ENCODE data around the gene SIPA1. TPM values are rescaled to one million over a fixed set of nuclear protein-coding genes. Genes with fewer than 3 reads are reported as not detected.

The SIPA1 gene, protein sequence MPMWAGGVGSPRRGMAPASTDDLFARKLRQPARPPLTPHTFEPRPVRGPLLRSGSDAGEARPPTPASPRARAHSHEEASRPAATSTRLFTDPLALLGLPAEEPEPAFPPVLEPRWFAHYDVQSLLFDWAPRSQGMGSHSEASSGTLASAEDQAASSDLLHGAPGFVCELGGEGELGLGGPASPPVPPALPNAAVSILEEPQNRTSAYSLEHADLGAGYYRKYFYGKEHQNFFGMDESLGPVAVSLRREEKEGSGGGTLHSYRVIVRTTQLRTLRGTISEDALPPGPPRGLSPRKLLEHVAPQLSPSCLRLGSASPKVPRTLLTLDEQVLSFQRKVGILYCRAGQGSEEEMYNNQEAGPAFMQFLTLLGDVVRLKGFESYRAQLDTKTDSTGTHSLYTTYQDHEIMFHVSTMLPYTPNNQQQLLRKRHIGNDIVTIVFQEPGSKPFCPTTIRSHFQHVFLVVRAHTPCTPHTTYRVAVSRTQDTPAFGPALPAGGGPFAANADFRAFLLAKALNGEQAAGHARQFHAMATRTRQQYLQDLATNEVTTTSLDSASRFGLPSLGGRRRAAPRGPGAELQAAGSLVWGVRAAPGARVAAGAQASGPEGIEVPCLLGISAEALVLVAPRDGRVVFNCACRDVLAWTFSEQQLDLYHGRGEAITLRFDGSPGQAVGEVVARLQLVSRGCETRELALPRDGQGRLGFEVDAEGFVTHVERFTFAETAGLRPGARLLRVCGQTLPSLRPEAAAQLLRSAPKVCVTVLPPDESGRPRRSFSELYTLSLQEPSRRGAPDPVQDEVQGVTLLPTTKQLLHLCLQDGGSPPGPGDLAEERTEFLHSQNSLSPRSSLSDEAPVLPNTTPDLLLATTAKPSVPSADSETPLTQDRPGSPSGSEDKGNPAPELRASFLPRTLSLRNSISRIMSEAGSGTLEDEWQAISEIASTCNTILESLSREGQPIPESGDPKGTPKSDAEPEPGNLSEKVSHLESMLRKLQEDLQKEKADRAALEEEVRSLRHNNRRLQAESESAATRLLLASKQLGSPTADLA
- 10 to 100 TPM; 22.5 to 30.5 (median 24.7) TPM for polyA plus RNA-seq (ENCODE audit: insufficient read length in 3 of 3)

DNA sequence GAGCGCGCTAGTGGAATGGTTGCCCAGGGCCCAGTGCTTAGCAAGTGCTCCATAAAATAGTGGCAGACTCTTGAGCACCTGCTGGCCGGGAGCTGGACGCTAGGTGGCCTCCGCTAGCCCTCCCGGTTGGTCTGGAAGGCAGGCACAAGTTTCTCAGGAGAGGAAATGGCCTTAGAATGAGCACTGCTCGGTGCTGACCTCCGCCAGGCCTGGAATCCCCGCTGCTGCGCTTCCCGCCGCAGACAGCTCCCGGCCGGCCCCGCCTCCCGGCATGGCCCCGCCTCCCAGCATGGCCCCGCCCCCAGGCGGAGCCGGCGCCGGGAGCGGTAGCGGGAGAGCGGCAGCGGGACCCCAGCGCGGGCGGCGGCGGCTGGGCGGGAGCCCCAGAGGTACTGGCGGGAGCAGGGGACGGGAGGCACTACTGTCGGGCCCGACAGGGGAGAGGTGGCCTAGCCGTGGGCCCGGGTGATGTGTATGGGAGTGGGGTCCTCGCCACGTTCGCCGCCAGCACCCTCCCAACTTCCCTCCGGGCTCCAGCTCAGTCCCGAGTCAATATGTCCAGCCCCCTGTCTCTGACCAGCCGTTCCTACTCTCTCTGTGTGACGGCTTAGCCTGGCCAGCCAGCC is at the start of gene SIPA1:
Gene SIPA1, plus strand, starts transcription at position 308 of the 626 bp plus-strand sequence. CDS start 2,821 bp downstream, outside the sequence.
- DNase-seq (ENCODE audit: low read depth in 3 of 3, low spot score in 2 of 3) = peak in 2 of 3 donors; percentile 54 to 59

DNA sequence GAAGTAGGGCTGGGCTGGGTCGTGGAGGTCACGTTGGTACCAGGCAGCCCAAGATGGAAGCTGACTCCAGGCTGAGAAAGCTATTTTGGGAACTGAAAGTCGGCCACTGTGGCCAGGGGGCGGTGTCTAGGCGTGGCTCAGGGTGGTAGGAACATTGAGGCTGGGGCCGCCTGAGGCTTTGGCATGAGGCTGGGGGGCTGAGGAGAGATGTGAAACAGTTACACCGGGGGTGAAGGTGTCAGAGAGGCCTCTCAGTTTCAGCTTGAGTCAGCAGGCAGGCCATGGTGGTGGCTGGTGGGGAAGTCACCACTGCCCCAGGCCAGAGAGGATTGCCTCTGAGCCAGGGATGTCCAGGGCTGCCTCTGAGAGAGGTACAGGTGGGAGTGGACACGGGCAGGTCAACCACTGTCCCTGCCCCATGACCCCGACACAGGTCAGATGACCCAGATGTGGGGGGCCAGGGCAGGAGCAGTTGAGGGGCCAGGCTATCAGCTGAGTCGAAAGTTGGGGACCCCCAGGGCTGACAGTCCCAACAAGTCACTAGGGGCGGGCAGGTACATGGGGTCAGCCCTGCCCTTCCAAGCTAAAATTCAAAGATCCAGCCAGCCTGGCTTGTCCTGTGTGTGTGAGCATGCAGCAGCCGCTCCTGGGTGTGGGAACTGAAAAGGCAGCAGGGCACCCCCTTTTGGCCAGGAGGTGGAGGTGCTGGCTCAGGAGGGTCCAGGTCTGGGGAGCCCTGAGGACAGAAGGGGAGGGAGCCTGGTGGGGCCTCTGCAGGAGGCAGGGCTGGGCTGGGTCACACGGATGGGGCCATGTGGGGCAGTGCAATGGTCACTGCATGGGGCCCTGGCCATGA is 49.5 kb upstream of the SIPA1 start:
- DNase-seq (ENCODE audit: low read depth in 3 of 3, low spot score in 2 of 3) = no peak

DNA sequence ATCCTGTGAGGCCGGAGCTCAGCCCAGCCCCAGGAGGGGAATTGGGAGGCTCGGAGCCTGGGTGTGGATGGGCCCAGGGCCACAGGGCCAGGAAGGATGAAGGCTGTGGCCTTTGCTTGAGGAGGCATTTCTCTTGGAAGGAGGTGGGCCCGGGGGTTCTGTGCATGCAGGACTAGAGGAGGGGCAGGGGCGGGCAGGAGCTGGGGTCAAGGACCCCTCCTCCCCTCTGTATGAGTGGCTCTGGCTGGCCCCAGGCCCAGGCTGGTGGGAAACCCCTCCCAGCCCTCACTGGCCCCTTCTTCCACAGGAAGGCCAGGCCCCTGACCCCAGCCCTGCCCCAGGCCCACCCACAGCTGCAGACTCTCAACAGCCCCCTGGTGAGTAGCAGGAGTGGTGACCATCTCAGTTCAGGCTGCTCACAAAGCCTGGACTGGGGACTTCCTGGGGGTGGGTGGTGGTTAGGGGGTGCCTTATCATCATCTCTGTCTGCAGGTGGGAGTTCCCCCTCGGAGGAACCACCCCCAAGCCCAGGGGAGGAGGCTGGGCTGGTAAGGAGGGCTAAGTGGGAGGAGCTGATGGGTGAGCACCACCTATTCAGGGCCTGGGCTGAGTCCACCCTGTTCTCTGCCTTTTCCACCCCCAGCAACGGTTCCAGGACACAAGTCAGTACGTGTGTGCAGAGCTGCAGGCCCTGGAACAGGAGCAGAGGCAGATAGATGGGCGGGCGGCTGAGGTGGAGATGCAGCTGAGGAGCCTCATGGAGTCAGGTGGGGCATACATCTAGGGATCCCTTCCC is 48.3 kb upstream of the SIPA1 start:
- DNase-seq (ENCODE audit: low read depth in 3 of 3, low spot score in 2 of 3) = no peak

DNA sequence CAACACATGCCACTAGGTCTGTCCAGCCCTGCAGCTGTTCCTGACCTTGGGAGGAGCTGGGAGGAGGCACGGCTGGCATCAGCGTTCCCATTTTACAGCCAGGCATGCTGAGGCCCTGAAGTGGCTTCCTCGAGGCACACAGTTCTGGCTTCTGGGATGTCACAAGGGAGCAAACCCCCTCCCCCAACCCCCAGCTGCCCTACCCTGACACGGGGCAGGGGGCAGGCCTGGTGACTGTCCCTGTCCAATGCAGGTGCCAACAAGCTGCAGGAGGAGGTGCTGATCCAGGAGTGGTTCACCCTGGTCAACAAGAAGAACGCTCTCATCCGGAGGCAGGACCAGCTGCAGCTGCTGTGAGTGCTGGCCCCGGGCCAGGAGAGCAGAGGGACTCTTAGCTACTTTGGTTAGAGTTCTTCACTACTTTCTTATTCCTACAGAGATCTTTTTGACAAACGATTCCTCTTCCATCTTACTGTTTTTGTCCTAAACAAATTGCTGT is 47.6 kb upstream of the SIPA1 start:
- no peak for DNase-seq (ENCODE audit: low read depth in 3 of 3, low spot score in 2 of 3)

DNA sequence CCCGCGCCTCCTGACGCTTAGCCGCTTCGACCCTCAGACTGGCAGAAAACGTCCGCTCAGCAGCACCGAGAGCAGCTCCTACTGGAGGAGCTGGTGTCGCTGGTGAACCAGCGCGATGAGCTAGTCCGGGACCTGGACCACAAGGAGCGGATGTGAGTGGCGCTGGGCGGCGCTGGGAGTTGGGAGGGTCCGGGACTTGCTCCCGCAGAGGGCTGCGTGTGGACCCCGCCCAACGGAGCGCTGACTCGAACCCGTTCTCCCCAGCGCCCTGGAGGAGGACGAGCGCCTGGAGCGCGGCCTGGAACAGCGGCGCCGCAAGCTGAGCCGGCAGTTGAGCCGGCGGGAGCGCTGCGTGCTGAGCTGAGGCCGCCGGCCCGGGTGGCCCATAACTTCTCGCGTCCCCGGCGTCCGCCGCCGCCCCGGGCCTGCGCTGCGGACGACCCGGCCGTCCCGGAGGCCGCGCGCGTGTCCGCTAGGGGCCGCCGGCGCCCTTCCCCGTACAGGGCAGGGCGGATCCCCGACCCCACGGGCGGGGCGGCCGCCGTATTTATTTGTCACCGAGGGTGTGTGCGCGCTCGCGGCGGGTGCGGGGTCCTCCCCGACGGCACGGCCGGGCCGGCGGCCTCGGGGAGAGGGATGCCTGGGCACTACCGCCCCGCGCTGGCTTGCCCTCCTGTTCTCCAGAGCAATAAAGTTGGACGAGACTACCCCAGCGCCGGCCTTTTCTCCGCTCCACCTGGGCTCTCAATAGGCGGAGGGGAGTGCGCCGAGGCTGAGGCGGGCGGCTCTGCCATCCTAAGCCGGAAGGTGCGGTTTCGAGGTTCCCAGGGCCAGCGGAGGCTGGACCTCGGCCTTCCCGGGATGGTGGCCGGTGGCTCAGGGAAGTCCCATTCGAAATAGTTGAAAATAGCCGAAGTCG is 45.7 kb upstream of the SIPA1 start:
- DNase-seq (ENCODE audit: low read depth in 3 of 3, low spot score in 2 of 3) = no peak

DNA sequence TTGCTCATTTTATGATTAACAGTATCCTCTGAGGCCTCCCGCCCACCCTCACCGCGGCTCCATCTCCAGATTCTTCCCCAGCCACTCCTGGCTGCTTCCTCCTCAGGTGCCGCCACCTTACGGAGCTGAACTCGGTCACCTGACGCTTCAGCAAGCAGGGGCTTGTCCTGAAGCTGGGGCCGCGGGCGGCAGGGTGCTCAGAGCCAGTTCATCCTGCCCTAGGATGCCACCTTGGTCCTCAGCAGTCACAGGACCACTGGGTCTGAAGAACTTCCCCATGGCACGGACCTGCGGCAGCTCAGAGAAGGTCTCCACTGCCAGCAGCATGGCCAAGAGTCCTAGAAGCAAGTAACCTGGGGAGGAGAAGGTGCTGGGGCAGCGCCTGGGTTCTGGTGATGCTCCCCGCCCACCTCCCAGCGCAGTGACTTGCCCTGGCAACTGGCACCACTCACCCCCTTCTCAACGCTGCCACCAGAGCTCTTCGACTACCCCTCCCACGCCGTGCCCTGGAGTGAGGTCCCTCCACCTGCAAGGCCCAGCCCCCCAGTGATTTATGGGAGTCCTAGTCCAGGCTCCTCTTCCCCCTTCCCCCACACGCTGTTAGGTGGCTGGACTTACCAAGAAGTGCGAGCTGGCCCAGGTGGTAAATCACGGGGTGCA is 44.9 kb upstream of the SIPA1 start:
- no peak for DNase-seq (ENCODE audit: low read depth in 3 of 3, low spot score in 2 of 3)

DNA sequence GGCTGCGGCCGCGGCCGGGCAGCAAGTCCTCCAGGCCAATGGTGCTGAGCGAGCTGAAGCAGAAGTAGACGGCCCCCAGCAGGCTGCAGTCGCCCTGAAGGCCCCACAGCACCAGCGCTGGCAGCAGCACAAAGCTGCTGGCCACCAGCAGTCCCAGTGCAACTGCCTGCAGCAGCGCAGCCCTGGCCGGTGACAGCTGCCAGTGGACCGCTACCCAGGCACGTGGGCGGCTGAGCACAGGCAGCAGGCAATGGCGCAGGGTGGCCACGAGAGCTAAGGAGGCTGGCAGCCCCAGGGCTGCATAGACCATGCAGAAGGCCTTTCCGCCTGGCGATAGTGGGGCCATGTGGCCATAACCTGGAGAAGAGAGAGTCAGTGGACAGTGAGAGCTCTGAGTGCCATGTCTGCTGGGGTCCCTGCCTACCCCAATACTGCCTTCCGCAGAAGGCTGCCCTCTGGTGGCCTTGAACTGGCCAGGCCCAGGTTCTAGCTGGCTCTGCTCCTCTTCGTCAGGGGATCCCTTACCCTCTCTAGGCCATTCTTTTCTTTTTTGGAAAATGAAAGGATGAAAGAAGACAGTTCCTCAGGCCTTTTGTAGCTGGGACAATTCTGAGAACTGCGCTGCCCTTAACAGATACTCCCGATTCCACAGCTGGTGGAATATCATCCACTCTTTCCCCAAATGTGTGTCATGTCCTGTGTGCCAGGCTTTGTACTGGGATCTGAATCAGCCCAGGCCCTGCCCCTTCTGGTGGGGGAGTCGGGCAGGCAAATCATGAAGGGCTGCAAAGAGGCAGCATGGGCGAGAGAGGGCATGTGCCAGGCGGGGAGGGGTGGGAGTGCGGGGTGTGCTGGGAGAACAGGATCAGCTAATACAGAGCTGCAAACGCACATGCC is 44.1 kb upstream of the SIPA1 start:
- no peak for DNase-seq (ENCODE audit: low read depth in 3 of 3, low spot score in 2 of 3)

DNA sequence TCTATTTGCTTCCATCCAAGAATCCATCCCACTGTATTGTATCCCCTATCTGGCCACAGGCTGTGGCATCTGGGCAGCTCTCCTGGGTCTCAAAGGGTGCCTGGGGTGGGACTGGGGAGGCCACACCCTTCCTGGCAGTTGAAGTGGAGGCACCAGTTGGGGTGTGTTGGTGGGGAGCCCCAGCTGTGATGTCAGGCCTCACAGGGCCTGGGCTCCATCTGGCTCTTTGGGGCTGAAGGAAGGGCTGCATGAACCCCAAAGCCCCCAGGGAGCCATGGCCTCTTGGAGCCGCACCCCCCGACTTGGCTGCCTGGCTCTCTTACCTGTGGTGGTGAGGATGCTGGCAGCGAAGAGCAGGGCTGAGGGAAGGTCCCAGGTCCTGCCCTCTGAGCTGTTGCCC is 42.8 kb upstream of the SIPA1 start:
- no peak for DNase-seq (ENCODE audit: low read depth in 3 of 3, low spot score in 2 of 3)

DNA sequence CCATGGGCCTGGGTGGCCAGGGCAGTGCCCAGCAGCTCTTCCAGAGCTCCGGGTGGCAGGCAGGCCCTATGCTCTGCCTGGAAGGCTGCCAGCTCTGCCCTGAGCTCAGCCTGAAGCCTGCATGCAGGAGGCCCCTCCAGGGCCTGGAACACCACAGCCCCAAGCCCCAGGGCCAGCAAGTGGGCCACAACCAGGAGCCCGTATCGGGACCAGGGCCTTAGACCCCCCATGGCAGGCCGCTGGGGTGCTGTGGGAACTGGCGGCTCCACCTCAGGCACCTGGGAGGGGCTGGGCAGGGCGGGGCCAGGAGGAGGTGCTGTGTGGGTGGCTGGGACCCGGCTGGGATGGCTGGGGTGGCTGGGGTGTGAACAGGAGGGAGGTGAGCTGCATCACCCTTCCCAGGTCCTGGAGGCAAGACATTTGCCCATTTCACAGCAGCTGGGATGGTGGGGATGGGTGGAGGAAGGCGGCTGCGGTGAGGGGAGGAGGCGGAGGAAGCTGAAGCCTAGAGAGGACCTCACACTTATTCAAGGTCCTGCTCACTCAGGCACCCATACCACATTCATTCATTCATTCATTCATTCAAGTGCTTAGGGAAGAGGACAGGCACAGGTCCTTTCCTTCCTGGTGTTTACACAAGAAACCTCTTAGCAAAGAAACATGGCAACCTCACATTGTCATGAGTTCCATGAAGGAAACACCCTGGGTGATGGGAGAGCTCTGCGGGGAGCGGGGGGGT is 42.2 kb upstream of the SIPA1 start, which contains the start of gene KCNK7:
Gene KCNK7, minus strand, starts transcription at position 258 of the 739 bp plus-strand sequence. Its CDS starts 28 bp downstream, at position 230.
- DNase-seq (ENCODE audit: low read depth in 3 of 3, low spot score in 2 of 3) = no peak

DNA sequence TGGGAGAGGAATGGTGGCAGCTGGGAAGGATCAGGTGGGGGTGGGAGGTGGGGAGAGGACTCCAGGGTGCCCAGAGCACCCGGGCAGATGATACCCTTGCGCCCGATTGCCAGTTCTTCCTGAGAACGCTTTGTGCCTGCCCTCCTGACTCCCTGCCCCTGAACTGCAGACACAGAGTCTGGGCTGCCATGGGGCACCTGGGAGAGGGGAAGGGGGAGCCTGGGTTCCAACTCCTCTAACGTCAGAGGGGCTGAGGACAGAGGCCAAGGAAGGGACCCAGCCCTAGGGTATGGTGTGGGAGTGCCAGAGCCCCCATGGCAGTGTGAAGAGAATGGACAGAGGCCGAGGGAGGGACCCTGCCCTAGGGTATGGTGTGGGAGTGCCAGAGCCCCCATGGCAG is 41.4 kb upstream of the SIPA1 start:
- DNase-seq (ENCODE audit: low read depth in 3 of 3, low spot score in 2 of 3) = no peak

DNA sequence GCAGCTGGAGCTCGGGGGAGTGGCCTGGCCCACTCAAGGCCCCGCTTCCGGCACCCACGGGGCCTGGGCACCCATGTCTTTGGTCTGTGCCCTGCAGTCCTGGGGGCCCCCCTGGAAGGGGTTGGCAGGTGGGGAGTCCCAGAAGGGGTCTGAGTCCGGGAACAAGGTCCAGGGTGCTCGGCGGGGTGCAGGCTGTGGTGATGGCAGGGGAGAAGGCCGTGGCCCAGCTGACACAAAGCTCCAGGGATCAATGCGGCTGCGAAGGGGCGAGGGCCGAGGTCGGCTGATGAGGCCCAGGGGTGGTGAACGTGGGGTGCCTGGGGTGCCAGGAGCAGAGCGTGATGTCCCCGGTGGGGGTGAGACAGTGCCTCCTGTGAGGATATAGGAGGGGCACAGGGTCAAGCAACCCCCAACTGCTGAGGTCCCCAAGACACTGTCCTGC is 39.6 kb upstream of the SIPA1 start:
- DNase-seq (ENCODE audit: low read depth in 3 of 3, low spot score in 2 of 3) = no peak

DNA sequence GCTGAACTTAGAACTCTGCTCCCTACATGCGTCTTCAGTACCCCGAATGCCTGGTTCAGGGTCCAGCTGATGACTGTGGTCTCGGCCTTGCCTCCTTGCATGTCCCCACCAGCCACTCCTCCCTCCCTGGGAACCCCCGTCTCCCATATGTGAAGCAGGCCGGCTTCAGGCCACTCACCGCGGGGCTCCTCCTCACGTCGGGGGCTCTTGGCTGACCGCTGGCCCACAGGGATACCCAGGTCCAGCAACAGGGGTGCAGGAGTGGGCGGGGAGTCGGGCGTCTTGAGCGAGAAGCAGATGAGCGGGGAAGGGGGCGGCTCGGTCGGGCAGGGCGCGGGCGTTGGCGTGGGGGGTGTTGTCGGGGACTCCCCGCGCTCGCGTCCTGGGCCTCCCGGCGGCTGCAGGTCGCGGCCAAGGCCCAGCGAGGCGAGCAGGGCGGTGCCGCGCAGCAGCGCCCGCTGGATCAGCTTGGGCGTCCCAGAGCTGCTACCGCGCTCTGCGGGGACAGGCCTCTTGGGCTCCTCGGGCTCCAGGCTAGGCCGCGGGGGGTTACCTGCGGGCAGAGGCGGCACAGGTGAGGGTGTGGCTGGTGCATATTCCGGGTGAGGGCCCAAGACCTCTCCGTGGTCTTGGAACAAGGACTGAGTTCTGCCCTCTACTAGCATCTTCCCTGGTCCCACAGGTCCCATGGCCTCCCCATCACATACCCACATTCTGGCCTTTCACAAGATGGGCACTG is 38.5 kb upstream of the SIPA1 start:
- DNase-seq (ENCODE audit: low read depth in 3 of 3, low spot score in 2 of 3) = no peak

DNA sequence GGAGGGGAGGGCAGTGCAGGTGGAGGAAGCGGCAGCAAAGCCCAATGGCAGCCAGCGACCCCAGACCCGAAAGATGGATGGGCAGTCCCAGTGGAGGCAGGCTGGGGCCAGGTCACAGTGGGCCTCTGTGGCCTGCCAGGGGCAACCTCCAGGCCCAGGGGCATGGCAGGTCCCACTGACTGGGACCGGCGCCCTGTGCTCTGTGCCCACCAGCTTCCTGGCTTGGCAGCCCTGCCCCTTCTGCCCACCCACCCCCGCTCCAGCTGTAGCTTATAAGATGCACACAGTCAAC is 38.0 kb upstream of the SIPA1 start:
- no peak for DNase-seq (ENCODE audit: low read depth in 3 of 3, low spot score in 2 of 3)

DNA sequence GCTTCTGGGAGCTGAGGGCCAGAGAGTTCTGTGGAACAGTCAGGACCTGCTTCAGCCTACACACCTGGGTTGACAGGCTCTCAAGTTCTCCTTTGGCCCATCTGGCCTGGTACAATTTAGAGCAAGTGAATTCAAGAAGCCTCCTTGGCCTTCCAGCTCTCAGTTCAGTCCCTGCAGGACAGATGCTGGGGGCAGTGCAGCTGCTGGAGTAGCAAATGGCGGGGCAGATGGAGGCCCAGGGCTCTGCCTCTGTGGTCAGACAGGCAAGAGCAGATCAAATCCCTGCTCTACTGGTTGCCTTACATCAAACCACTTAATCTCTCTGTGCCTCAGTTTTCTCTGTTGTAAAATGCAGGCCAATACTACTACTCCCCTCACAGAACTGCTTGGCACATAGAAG is 33.6 kb upstream of the SIPA1 start:
- no peak for DNase-seq (ENCODE audit: low read depth in 3 of 3, low spot score in 2 of 3)

All from right renal cortex interstitium (tissue), 3 donors.